ENCODE measurements around the gene EHMT1.

Gene EHMT1

GRCh38 chr9:137726764-137727163 lies 108.0 kb downstream of the EHMT1 start:
- peaks cover 67% of the 10 kb centered on the region for H3K36me3 ChIP-seq (ENCODE audit: insufficient read depth, insufficient read length, low read length)
- DNase-seq (ENCODE audit: low read depth, low spot score): no peak
- H3K9ac ChIP-seq (ENCODE audit: insufficient read length, low read depth): no peak overlapping the region
- no peaks in the 10 kb centered on the region for H3K27me3 ChIP-seq (ENCODE audit: insufficient read depth, insufficient read length)
- no peak overlapping the region for H3K4me3 ChIP-seq (ENCODE audit: insufficient read length, low read depth)
- no peak for TF ChIP-seq ZNF274 (IDR thresholded peaks at IDR 0.05; ENCODE audit: low read depth, low read length)
- no peak for TF ChIP-seq YY1 (IDR thresholded peaks at IDR 0.05; ENCODE audit: insufficient read depth, insufficient read length)
- TF ChIP-seq SUZ12 (IDR thresholded peaks at IDR 0.05; ENCODE audit: extremely low read depth, insufficient read depth, insufficient read length): no peak
- H3K4me1 ChIP-seq (ENCODE audit: insufficient read depth, insufficient read length): peaks cover 10% of the 10 kb centered on the region
- H3K9me3 ChIP-seq (ENCODE audit: insufficient read depth, low read length): no peaks in the 10 kb centered on the region; the same call in 1 of the 2 replicates

- Histone ChIP-seq H3K27me3 (ENCODE audit: insufficient read depth, insufficient read length) (no peaks in the 10 kb centered on the region), H3K9ac (ENCODE audit: insufficient read length, low read depth) (no peak overlapping the region), H3K4me1 (ENCODE audit: insufficient read depth, insufficient read length) (peaks cover 6% of the 10 kb centered on the region), H3K9me3 (ENCODE audit: insufficient read depth, low read length) (no peaks in the 10 kb centered on the region; the same call in 1 of the 2 replicates), H3K36me3 (ENCODE audit: insufficient read depth, insufficient read length, low read length) (peaks cover 72% of the 10 kb centered on the region), H3K4me3 (ENCODE audit: insufficient read length, low read depth) (no peak overlapping the region)
- DNase-seq (ENCODE audit: low read depth, low spot score): no peak
- TF ChIP-seq ZNF274 (IDR thresholded peaks at IDR 0.05; ENCODE audit: low read depth, low read length) (no peak), YY1 (IDR thresholded peaks at IDR 0.05; ENCODE audit: insufficient read depth, insufficient read length) (no peak), SUZ12 (IDR thresholded peaks at IDR 0.05; ENCODE audit: extremely low read depth, insufficient read depth, insufficient read length) (no peak)
Measured at GRCh38 chr9:137727716-137728115, 108.9 kb downstream of the EHMT1 start.

GRCh38 chr9:137728444-137729311 lies 109.9 kb downstream of the EHMT1 start:
- Histone ChIP-seq H3K27me3 (ENCODE audit: insufficient read depth, insufficient read length) (no peaks in the 10 kb centered on the region), H3K9me3 (ENCODE audit: insufficient read depth, low read length) (peaks cover 8% of the 10 kb centered on the region; the same call in 1 of the 2 replicates), H3K36me3 (ENCODE audit: insufficient read depth, insufficient read length, low read length) (peaks cover 81% of the 10 kb centered on the region), H3K4me1 (ENCODE audit: insufficient read depth, insufficient read length) (peaks cover 6% of the 10 kb centered on the region), H3K4me3 (ENCODE audit: insufficient read length, low read depth) (no peak overlapping the region), H3K9ac (ENCODE audit: insufficient read length, low read depth) (no peak overlapping the region)
- TF ChIP-seq YY1 (IDR thresholded peaks at IDR 0.05; ENCODE audit: insufficient read depth, insufficient read length) (no peak), ZNF274 (IDR thresholded peaks at IDR 0.05; ENCODE audit: low read depth, low read length) (no peak), SUZ12 (IDR thresholded peaks at IDR 0.05; ENCODE audit: extremely low read depth, insufficient read depth, insufficient read length) (no peak)
- DNase-seq (ENCODE audit: low read depth, low spot score): no peak

GRCh38 chr9:137731216-137731946 lies 112.6 kb downstream of the EHMT1 start:
- no peak for DNase-seq (ENCODE audit: low read depth, low spot score)
- no peak for TF ChIP-seq YY1 (IDR thresholded peaks at IDR 0.05; ENCODE audit: insufficient read depth, insufficient read length)
- no peak for TF ChIP-seq ZNF274 (IDR thresholded peaks at IDR 0.05; ENCODE audit: low read depth, low read length)
- TF ChIP-seq SUZ12 (IDR thresholded peaks at IDR 0.05; ENCODE audit: extremely low read depth, insufficient read depth, insufficient read length): no peak
- peaks cover 82% of the 10 kb centered on the region for H3K36me3 ChIP-seq (ENCODE audit: insufficient read depth, insufficient read length, low read length)

GRCh38 chr9:137731947-137732813 lies 113.4 kb downstream of the EHMT1 start:
- TF ChIP-seq YY1 (IDR thresholded peaks at IDR 0.05; ENCODE audit: insufficient read depth, insufficient read length): no peak
- Histone ChIP-seq H3K27me3 (ENCODE audit: insufficient read depth, insufficient read length) (no peaks in the 10 kb centered on the region), H3K9me3 (ENCODE audit: insufficient read depth, low read length) (peaks cover 32% of the 10 kb centered on the region; the same call in 1 of the 2 replicates), H3K4me3 (ENCODE audit: insufficient read length, low read depth) (no peak overlapping the region), H3K4me1 (ENCODE audit: insufficient read depth, insufficient read length) (no peaks in the 10 kb centered on the region), H3K36me3 (ENCODE audit: insufficient read depth, insufficient read length, low read length) (peaks cover 79% of the 10 kb centered on the region), H3K9ac (ENCODE audit: insufficient read length, low read depth) (no peak overlapping the region)
- no peak for DNase-seq (ENCODE audit: low read depth, low spot score)

More at GRCh38 chr9:137731216-137731946, 112.6 kb downstream of the EHMT1 start:
- H3K27me3 ChIP-seq (ENCODE audit: insufficient read depth, insufficient read length): no peaks in the 10 kb centered on the region
- no peaks in the 10 kb centered on the region for H3K4me1 ChIP-seq (ENCODE audit: insufficient read depth, insufficient read length)
- no peak overlapping the region for H3K9ac ChIP-seq (ENCODE audit: insufficient read length, low read depth)
- peaks cover 24% of the 10 kb centered on the region; the same call in 1 of the 2 replicates for H3K9me3 ChIP-seq (ENCODE audit: insufficient read depth, low read length)
- no peak overlapping the region for H3K4me3 ChIP-seq (ENCODE audit: insufficient read length, low read depth)

GRCh38 chr9:137733429-137733828 lies 114.6 kb downstream of the EHMT1 start:
- no peaks in the 10 kb centered on the region for H3K27me3 ChIP-seq (ENCODE audit: insufficient read depth, insufficient read length)
- no peaks in the 10 kb centered on the region for H3K4me1 ChIP-seq (ENCODE audit: insufficient read depth, insufficient read length)
- H3K9me3 ChIP-seq (ENCODE audit: insufficient read depth, low read length): peaks cover 35% of the 10 kb centered on the region; the same call in 1 of the 2 replicates
- DNase-seq (ENCODE audit: low read depth, low spot score): no peak
- H3K36me3 ChIP-seq (ENCODE audit: insufficient read depth, insufficient read length, low read length): peaks cover 74% of the 10 kb centered on the region
- no peak overlapping the region for H3K4me3 ChIP-seq (ENCODE audit: insufficient read length, low read depth)
- no peak overlapping the region for H3K9ac ChIP-seq (ENCODE audit: insufficient read length, low read depth)
- no peak for TF ChIP-seq SUZ12 (IDR thresholded peaks at IDR 0.05; ENCODE audit: extremely low read depth, insufficient read depth, insufficient read length)

All from NT2/D1 (cell line).